Measurements from ENCODE around the gene FABP3. TPM values are rescaled to one million over a fixed set of nuclear protein-coding genes. Genes with fewer than 3 reads are reported as not detected.

FABP3 gene
- total and polyA plus RNA-seq, 2 of the 13 experiments (the other 11 are each of a cell fraction or from before 2014, with no cell fraction given) = 0.21 to 0.24 TPM

- TF ChIP-seq DNMT1 (CRISPR knock-in tag; IDR thresholded peaks at IDR 0.05) (0 out of 2 replicates have a peak, but pooled peaks have one; percentile 40), UBTF (CRISPR knock-in tag; IDR thresholded peaks at IDR 0.05) (peak; percentile 77), SSRP1 (CRISPR knock-in tag; IDR thresholded peaks at IDR 0.05) (no peak), ZNF75D (CRISPR knock-in tag; IDR thresholded peaks at IDR 0.05; ENCODE audit: borderline replicate concordance) (0 out of 2 replicates have a peak, but pooled peaks have one; percentile 24), MAFK (conservative IDR thresholded peaks at IDR 0.05 in 1 of 2, IDR thresholded peaks at IDR 0.05 in 1 of 2; ENCODE audit: low read length in 2 of 2) (no peak), ZNF691 (CRISPR knock-in tag; IDR thresholded peaks at IDR 0.05; ENCODE audit: borderline replicate concordance, low read depth) (no peak), HHEX (CRISPR knock-in tag; IDR thresholded peaks at IDR 0.05) (no peak), PRDM4 (CRISPR knock-in tag; IDR thresholded peaks at IDR 0.05; ENCODE audit: borderline replicate concordance) (no peak), ZNF800 (CRISPR knock-in tag; IDR thresholded peaks at IDR 0.05) (0 out of 2 replicates have a peak, but pooled peaks have one; percentile 20), THAP11 (CRISPR knock-in tag; IDR thresholded peaks at IDR 0.05) (0 out of 2 replicates have a peak, but pooled peaks have one; percentile 28), TBX2 (CRISPR knock-in tag; IDR thresholded peaks at IDR 0.05; ENCODE audit: borderline replicate concordance) (peak; percentile 49; the same call in 1 of the 2 replicates), ZNF678 (CRISPR knock-in tag; IDR thresholded peaks at IDR 0.05) (peak; percentile 78; the same call in 1 of the 2 replicates), IKZF5 (CRISPR knock-in tag; IDR thresholded peaks at IDR 0.05) (peak; percentile 89; the same call in 1 of the 2 replicates), ZNF766 (CRISPR knock-in tag; IDR thresholded peaks at IDR 0.05; ENCODE audit: borderline replicate concordance) (0 out of 2 replicates have a peak, but pooled peaks have one; percentile 4)
Measured at GRCh38 chr1:31413405-31414001, 40.6 kb upstream of the FABP3 start (continued).
